MCF 10A (cell line): ENCODE results near the gene SNAP47. TPM values are rescaled to one million over a fixed set of nuclear protein-coding genes. Genes with fewer than 3 reads are reported as not detected.

Source experiments
- BruUV-seq: library from RNA; stranded (reverse); fragments of 400-500 nt; replicated peaks from 2 replicates; lab custom pipeline; 2021; lab: Mats Ljungman, UMichigan
- CTCF ChIA-PET: fragments of 300-600 bp; sonication (Branson Sonifier 250); formaldehyde crosslinking; extraction: SDS; loops from one replicate; lab custom pipeline; 2021; ENCODE audit warnings: antibody characterized with exemption, inconsistent platforms; lab: Yijun Ruan, JAX
- POLR2A ChIA-PET: fragments of 300-600, 350-650 bp; sonication (Branson Sonifier 250); formaldehyde crosslinking; extraction: SDS; loops from one replicate; lab custom pipeline; 2020; ENCODE audit warnings: antibody characterized with exemption, inconsistent platforms; lab: Yijun Ruan, JAX
- DNase-seq: peaks from one replicate; pipeline ENCODE4 v3.0.0-alpha.2; 2018; ENCODE audit not compliant: unreplicated experiment
- H3K27ac Mint-ChIP-seq: one replicate; pipeline ENCODE4 v1.8.0; 2022; ENCODE audit warnings: mild to moderate bottlenecking, low read depth, mixed read lengths; ENCODE audit not compliant: unreplicated experiment
- H3K27me3 Mint-ChIP-seq: one replicate; pipeline ENCODE4 v1.8.0; 2022; ENCODE audit warnings: mixed read lengths; ENCODE audit not compliant: insufficient read depth, unreplicated experiment
- H3K36me3 Mint-ChIP-seq: one replicate; pipeline ENCODE4 v1.8.0; 2022; ENCODE audit warnings: mild to moderate bottlenecking, moderate library complexity, mixed read lengths; ENCODE audit not compliant: insufficient read depth, unreplicated experiment
- H3K4me1 Mint-ChIP-seq: one replicate; pipeline ENCODE4 v1.8.0; 2022; ENCODE audit warnings: mixed read lengths; ENCODE audit not compliant: insufficient read depth, unreplicated experiment
- H3K4me3 Mint-ChIP-seq: one replicate; pipeline ENCODE4 v1.8.0; 2022; ENCODE audit warnings: mild to moderate bottlenecking, moderate library complexity, mixed read lengths; ENCODE audit not compliant: unreplicated experiment
- H3K9me3 Mint-ChIP-seq: one replicate; pipeline ENCODE4 v1.8.0; 2022; ENCODE audit warnings: mixed read lengths; ENCODE audit not compliant: unreplicated experiment
- CTCF ChIP-seq: fragments of 200-600 bp; IDR thresholded peaks from one replicate; pipeline ENCODE4 v1.8.0; 2022; ENCODE audit warnings: antibody characterized with exemption, mild to moderate bottlenecking; ENCODE audit not compliant: unreplicated experiment
- intact Hi-C: fragments of 100-400 bp; cut with micrococcal nuclease; formaldehyde crosslinking; loops from 2 replicates; pipeline ENCODE4 v1.14.1; 2022
- total RNA-seq: library from RNA; stranded (reverse); gene quantifications from 2 replicates; pipeline ENCODE4 v1.2.3, GENCODE V29; 2022

Gene SNAP47
- total RNA-seq, 1 experiment from 2014 or later, result 44.0 TPM

GRCh38 chr1:227794817-227795192, 59.6 kb downstream of the SNAP47 start:
- POLR2A ChIA-PET, result interaction anchor here (0.7 to 2.2 kb wide), 5 partner anchors 8 to 60 kb away, joined by 3 to 11 read pairs (median 5); partner anchors contain the start of genes JMJD4 and SNAP47
- H3K27ac Mint-ChIP-seq, result peak overlapping the region; percentile 44
- no peaks in the 10 kb centered on the region for H3K9me3 Mint-ChIP-seq

GRCh38 chr1:227795732-227796131, 60.5 kb downstream of the SNAP47 start:
- TF ChIP-seq CTCF, result no peak
- DNase-seq, result no peak
- no peak overlapping the region for H3K4me3 Mint-ChIP-seq
- peaks cover 7% of the 10 kb centered on the region for H3K4me1 Mint-ChIP-seq
- POLR2A ChIA-PET, result interaction anchor here (1.0 to 2.1 kb wide), 3 partner anchors 8 to 36 kb away, joined by 3 to 5 read pairs (median 4); no protein-coding TSS in a partner anchor
- H3K36me3 Mint-ChIP-seq, result no peaks in the 10 kb centered on the region
- peaks cover 10% of the 10 kb centered on the region for H3K27me3 Mint-ChIP-seq
- intact Hi-C loops, result no loop called here
- no peaks in the 10 kb centered on the region for H3K9me3 Mint-ChIP-seq
- CTCF ChIA-PET, result interaction anchor here (0.6 to 2.9 kb wide), 6 partner anchors 10 to 152 kb away, joined by 3 to 15 read pairs (median 3); partner anchors contain the start of gene WNT9A
- H3K27ac Mint-ChIP-seq, result no peak overlapping the region
- BruUV-seq, result no TSS peak

More at GRCh38 chr1:227794817-227795192, 59.6 kb downstream of the SNAP47 start:
- no peak for TF ChIP-seq CTCF
- CTCF ChIA-PET, result interaction anchor here (0.6 to 2.9 kb wide), 6 partner anchors 29 to 392 kb away, joined by 3 to 15 read pairs (median 4); no protein-coding TSS in a partner anchor
- no TSS peak for BruUV-seq
- H3K36me3 Mint-ChIP-seq, result no peaks in the 10 kb centered on the region
- H3K4me3 Mint-ChIP-seq, result no peak overlapping the region
- no peak for DNase-seq
- H3K27me3 Mint-ChIP-seq, result peaks cover 10% of the 10 kb centered on the region
- intact Hi-C loops, result no loop called here
- H3K4me1 Mint-ChIP-seq, result peaks cover 7% of the 10 kb centered on the region

DNA sequence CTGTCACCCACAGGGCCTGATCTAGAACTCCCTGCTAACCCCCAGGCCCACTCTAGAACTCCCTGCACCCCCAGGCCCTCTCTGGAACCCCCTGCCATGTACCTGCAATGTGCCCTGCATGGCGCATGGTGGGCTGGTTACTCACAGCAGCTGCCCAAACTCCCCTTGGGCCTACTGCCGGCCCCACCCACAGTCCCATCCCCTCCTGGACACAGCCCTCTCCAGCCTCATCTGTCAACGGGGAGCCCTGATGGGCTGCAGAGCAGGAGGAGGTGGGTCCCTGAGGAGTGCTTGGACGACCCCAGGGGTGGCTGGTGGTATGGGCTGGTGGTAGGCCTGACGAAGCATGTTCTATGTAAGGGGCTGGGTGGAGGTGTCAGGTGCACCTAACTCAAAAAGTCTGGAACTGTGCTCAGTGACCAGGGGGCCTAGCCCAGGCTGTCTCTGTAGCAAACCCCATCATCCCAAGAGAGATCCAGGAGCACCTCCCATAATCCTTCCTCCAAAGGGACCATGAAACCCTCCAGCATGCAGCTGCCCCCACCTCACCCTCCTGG, 61.2 kb downstream of the SNAP47 start:
- Mint-ChIP-seq H3K27me3 (peaks cover 10% of the 10 kb centered on the region), H3K9me3 (no peaks in the 10 kb centered on the region), H3K4me1 (peaks cover 7% of the 10 kb centered on the region), H3K27ac (no peak overlapping the region), H3K36me3 (no peaks in the 10 kb centered on the region), H3K4me3 (no peak overlapping the region)
- no peak for DNase-seq
- intact Hi-C loops, result no loop called here
- ChIA-PET POLR2A (interaction anchor here (0.7 to 1.3 kb wide), 4 partner anchors 9 to 1093 kb away, joined by 3 to 4 read pairs (median 3); no protein-coding TSS in a partner anchor), CTCF (interaction anchor here (0.6 to 2.9 kb wide), 5 partner anchors 9 to 64 kb away, joined by 3 to 15 read pairs (median 3); no protein-coding TSS in a partner anchor)
- no peak for TF ChIP-seq CTCF
- no TSS peak for BruUV-seq

GRCh38 chr1:227797144-227797543, 61.9 kb downstream of the SNAP47 start:
- CTCF ChIA-PET, result interaction anchor here (0.7 to 0.8 kb wide), 2 partner anchors 9 to 11 kb away, joined by 3 read pairs; no protein-coding TSS in a partner anchor
- POLR2A ChIA-PET, result interaction anchor here (0.7 to 0.8 kb wide), 2 partner anchors 10 to 1094 kb away, joined by 3 read pairs; no protein-coding TSS in a partner anchor
- Mint-ChIP-seq H3K4me1 (peaks cover 7% of the 10 kb centered on the region), H3K27me3 (peaks cover 10% of the 10 kb centered on the region), H3K9me3 (no peaks in the 10 kb centered on the region), H3K27ac (no peak overlapping the region), H3K4me3 (no peak overlapping the region), H3K36me3 (no peaks in the 10 kb centered on the region)
- DNase-seq, result no peak
- no peak for TF ChIP-seq CTCF
- BruUV-seq, result no TSS peak
- intact Hi-C loops, result no loop called here
